ENCODE measurements around the gene P2RX5.

DNA sequence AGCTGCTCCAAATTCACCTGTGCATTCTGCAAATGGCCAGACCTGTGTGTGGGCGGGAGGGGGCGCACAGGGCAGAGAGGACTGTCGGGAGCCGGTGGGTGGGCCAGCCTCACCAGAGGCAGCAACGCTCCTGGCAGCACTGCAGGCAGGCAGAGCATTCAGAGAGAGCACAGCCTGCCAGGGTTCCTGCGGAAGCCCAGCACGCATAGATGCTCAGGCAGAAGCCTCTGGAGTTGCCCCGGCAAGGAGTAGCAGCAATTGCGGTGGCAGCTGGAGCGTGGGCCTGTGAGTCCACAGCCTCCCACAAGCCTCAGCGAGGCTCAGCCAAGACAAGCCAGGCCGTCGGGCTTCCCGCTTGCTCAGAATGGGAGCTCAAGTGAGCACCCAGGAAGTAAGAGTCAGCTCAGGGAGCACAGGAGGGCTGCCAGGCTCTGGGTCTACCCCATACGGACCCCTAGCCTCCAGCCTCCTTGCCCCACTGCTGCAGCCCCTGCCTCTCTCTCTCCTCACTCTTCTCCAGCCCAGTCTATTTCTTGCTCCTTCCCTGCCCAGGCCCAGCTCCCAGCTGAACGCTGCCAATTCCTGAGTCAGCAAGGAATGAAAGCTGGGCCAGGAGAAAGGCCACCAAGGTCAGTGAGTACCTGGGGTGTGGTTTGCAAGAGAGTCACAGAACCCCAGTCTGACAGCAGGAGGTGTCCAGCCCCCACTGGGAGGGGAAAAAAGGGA is 17.7 kb downstream of the P2RX5 start:
- TF ChIP-seq, protein P1, sequence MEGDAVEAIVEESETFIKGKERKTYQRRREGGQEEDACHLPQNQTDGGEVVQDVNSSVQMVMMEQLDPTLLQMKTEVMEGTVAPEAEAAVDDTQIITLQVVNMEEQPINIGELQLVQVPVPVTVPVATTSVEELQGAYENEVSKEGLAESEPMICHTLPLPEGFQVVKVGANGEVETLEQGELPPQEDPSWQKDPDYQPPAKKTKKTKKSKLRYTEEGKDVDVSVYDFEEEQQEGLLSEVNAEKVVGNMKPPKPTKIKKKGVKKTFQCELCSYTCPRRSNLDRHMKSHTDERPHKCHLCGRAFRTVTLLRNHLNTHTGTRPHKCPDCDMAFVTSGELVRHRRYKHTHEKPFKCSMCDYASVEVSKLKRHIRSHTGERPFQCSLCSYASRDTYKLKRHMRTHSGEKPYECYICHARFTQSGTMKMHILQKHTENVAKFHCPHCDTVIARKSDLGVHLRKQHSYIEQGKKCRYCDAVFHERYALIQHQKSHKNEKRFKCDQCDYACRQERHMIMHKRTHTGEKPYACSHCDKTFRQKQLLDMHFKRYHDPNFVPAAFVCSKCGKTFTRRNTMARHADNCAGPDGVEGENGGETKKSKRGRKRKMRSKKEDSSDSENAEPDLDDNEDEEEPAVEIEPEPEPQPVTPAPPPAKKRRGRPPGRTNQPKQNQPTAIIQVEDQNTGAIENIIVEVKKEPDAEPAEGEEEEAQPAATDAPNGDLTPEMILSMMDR (IDR thresholded peaks at IDR 0.05), result no peak
- TF ChIP-seq POLR2A (IDR thresholded peaks at IDR 0.05), result no peak
